Vagina (tissue), 2 donors: ENCODE data around the gene LMOD2.

Experiments used
- CTCF ChIP-seq, 3 experiments: fragments of 450-650 bp in 2 of 3; fragments of 200-600 bp in 1 of 3; sonication (generic) in 1 of 3; IDR thresholded peaks; one replicate each; pipeline ENCODE4 v1.5.1; 2017 to 2019; ENCODE audit warnings: antibody characterized with exemption in 3 of 3, mild to moderate bottlenecking in 2 of 3, moderate library complexity in 2 of 3
- POLR2A ChIP-seq, 2 donors: fragments of 450-650 bp; IDR thresholded peaks; one replicate each; pipeline ENCODE4 v1.6.1; 2017; ENCODE audit warnings: antibody characterized with exemption in 2 of 2, mild to moderate bottlenecking in 2 of 2, moderate library complexity in 2 of 2
- POLR2AphosphoS5 ChIP-seq, 2 donors: sonication (generic); formaldehyde crosslinking; IDR thresholded peaks; one replicate each; pipeline ENCODE4 v1.9.0; 2017; ENCODE audit warnings: antibody characterized with exemption in 2 of 2, mild to moderate bottlenecking in 2 of 2, low read depth in 1 of 2; ENCODE audit not compliant: insufficient read depth in 1 of 2

- TF ChIP-seq POLR2A (IDR thresholded peaks at IDR 0.05) (no peak), POLR2AphosphoS5 (IDR thresholded peaks at IDR 0.05; ENCODE audit: insufficient read depth in 1 of 2, low read depth in 1 of 2) (no peak), CTCF (IDR thresholded peaks at IDR 0.05) (no peak)
Measured at GRCh38 chr7:123711832-123712293, 56.2 kb downstream of the LMOD2 start.
